Right lobe of liver (tissue), 6 donors: ENCODE measurements around the gene DUSP8. TPM values are rescaled to one million over a fixed set of nuclear protein-coding genes. Genes with fewer than 3 reads are reported as not detected.

ENCODE experiments used
- ATAC-seq, 4 donors: fragments of 200-7000 bp; cut with Tn5 transposase; one replicate each; pipeline ENCODE4 v1.9.1; 2020; ENCODE audit warnings: mild to moderate bottlenecking in 4 of 4, moderate library complexity in 4 of 4
- DNase-seq, 3 donors: peaks; one replicate each; pipeline ENCODE4 v3.0.0-alpha.2; 2020
- H3K27ac ChIP-seq, 3 donors: fragments of 200-600 bp; one replicate each; pipeline ENCODE4 v1.8.0; 2022
- H3K27me3 ChIP-seq, 2 donors: fragments of 200-600 bp; one replicate each; pipeline ENCODE4 v1.8.0; 2022
- H3K36me3 ChIP-seq, 4 donors: fragments of 200-600 bp; sonication (generic) in 1 of 4; one replicate each; pipeline versions ENCODE4 v1.5.1 to v1.8.0; 2017 to 2022; ENCODE audit warnings: control low read depth in 1 of 4
- H3K4me1 ChIP-seq, 4 donors: fragments of 200-600 bp; sonication (generic) in 1 of 4; one replicate each; pipeline versions ENCODE4 v1.5.1 to v1.8.0; 2017 to 2022; ENCODE audit warnings: control low read depth in 1 of 4
- H3K4me3 ChIP-seq, 3 donors: fragments of 200-600 bp; one replicate each; pipeline ENCODE4 v1.8.0; 2022
- H3K9me3 ChIP-seq, 4 donors: fragments of 200-600 bp; sonication (generic) in 1 of 4; one replicate each; pipeline versions ENCODE4 v1.5.1 to v1.8.0; 2017 to 2022; ENCODE audit warnings: control low read depth in 1 of 4
- POLR2A ChIP-seq: fragments of 450-650 bp; IDR thresholded peaks from one replicate; pipeline ENCODE4 v1.6.1; 2017; ENCODE audit warnings: antibody characterized with exemption, mild to moderate bottlenecking
- WGBS: methylation state at CpG from one replicate; pipeline ENCODE4 v1.1.6; 2018; ENCODE audit warnings: low coverage, low lambda C conversion rate; ENCODE audit not compliant: insufficient coverage; ENCODE audit errors: missing lambda C conversion rate; 5-methylcytosine and 5-hydroxymethylcytosine counted together
- intact Hi-C, 2 donors: fragments of 100-400 bp; cut with DNase I; formaldehyde crosslinking; loops; one replicate each; pipeline versions ENCODE4 v1.11.2 to v1.14.1; 2022
- total RNA-seq, 6 experiments: library from RNA; depleted of rRNA in 2 of 6; stranded (reverse); fragments of >200 nt in 2 of 6; fragmentation: NEBNext Ultra II Directional in 3 of 6; extraction: Animal tissue kit (Norgen Biotek cat#: 25700) in 3 of 6; gene quantifications; one replicate each; pipeline versions ENCODE4 v1.1.0 to v1.2.4, GENCODE V29; 2016 to 2023
- TF ChIP-seq, protein P1 (sequence below), 4 donors: fragments of 200-600 bp in 3 of 4; fragments of 450-650 bp in 1 of 4; IDR thresholded peaks; one replicate each; pipeline versions ENCODE4 v1.5.1 to v1.8.0; 2016 to 2022; ENCODE audit warnings: antibody characterized with exemption in 4 of 4, mild to moderate bottlenecking in 2 of 4
- donor health status: DM: no; HTN: yes; CAD: no.
- donor health status: DM: no; HTN: no; CAD: no.
- donor health status: DM: no; HTN: no; CAD: no.
- donor health status: DM: no; HTN: yes; CAD: no.
- donor health status: DM: no; HTN: yes; CAD: no.

The DUSP8 gene
- total RNA-seq, 6 experiments from 2014 or later: 0.22 to 13.7 (median 4.4) TPM

DNA sequence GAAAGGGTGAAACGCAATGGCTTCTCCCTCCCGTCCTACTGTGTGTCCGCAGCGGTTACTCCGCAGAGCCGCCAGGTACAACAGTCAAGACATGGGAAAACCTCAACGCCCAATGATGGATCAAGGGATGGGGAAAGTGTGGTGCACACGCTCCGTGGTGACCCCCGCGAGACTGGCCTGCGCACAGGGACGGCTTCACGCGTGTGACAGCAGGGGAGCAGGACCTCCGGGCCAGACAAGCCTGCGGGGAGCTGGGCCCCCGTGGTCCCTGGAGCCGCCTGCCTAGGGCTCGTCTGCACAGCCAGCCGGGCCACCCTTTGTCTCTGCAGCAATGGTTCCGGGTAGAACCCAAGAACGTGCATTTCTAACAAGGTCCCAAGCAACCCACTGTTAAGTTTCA, 53.8 kb downstream of the DUSP8 start:
- intact Hi-C loops: loop anchor here (5.0 kb wide), 2 partner anchors 311 to 316 kb away; no protein-coding TSS in a partner anchor
- no peak overlapping the region for H3K4me3 ChIP-seq
- H3K4me1 ChIP-seq: peaks cover 0 to 7% (median 0%) of the 10 kb centered on the region in 4 donors
- WGBS: 80% methylated on average over 1 of the region's 23 CpGs
- no peaks in the 10 kb centered on the region for H3K36me3 ChIP-seq
- no peaks in the 10 kb centered on the region for H3K27me3 ChIP-seq
- H3K27ac ChIP-seq: no peak overlapping the region
- no peak for TF ChIP-seq POLR2A
- TF ChIP-seq, protein P1, sequence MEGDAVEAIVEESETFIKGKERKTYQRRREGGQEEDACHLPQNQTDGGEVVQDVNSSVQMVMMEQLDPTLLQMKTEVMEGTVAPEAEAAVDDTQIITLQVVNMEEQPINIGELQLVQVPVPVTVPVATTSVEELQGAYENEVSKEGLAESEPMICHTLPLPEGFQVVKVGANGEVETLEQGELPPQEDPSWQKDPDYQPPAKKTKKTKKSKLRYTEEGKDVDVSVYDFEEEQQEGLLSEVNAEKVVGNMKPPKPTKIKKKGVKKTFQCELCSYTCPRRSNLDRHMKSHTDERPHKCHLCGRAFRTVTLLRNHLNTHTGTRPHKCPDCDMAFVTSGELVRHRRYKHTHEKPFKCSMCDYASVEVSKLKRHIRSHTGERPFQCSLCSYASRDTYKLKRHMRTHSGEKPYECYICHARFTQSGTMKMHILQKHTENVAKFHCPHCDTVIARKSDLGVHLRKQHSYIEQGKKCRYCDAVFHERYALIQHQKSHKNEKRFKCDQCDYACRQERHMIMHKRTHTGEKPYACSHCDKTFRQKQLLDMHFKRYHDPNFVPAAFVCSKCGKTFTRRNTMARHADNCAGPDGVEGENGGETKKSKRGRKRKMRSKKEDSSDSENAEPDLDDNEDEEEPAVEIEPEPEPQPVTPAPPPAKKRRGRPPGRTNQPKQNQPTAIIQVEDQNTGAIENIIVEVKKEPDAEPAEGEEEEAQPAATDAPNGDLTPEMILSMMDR (IDR thresholded peaks at IDR 0.05): no peak
- H3K9me3 ChIP-seq: no peaks in the 10 kb centered on the region
- DNase-seq: peak in 2 of 3 donors; percentile 7 to 18
- ATAC-seq: no peak

DNA sequence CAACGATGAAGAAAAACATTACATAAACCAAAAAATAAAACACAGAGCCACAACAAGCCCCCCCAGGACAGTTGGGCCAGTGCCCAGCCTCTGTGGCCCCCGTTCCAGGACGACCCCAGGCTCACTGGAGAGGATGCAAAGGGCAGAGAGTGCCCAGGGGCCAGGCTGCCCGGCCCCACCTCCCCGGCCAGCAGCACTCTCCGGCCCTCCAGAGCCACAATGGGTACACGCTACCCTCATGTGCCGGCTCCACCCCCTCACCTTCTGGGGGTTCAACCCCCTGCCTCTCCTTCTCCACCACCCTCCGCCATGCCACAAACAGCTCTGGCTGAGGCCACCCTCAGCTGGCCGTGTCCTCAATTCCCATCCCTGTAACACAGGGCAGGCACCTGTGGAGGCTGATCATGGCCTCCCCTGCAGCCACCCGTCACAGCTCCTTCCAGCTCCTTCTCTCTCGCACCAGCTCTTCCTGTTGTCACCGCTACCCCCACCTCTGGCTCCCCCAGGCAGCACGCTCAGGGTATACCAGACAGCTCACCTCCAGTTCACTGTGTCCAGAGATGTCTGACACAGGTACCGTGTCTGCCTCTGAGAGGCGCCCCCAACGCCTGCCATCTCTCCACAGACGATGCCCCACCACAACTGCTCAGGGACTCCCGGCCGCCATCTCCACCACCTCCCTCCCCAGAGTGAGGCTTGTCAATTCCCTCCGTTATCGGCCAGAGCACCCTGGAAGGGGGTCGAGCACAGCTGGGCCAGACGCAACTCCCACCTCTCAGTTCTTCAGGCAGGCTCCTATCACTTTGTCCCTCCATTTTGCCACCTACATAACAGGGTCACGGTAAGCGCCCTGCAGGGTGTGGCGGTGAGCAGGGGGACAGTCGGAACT, 54.7 kb downstream of the DUSP8 start:
- DNase-seq: peak in 2 of 3 donors; percentile 10 to 42
- Histone ChIP-seq H3K36me3 (no peaks in the 10 kb centered on the region), H3K4me3 (no peak overlapping the region), H3K27ac (no peak overlapping the region), H3K9me3 (no peaks in the 10 kb centered on the region), H3K4me1 (peaks cover 0 to 7% (median 0%) of the 10 kb centered on the region in 4 donors), H3K27me3 (no peaks in the 10 kb centered on the region)
- no peak for ATAC-seq
- 78% methylated on average over 12 of the region's 28 CpGs for WGBS
- TF ChIP-seq, protein P1 (IDR thresholded peaks at IDR 0.05): no peak
- TF ChIP-seq POLR2A: no peak
- intact Hi-C loops: loop anchor here (5.0 kb wide), 2 partner anchors 310 to 315 kb away; no protein-coding TSS in a partner anchor

- intact Hi-C loops: loop anchor here (5.0 kb wide), 2 partner anchors 309 to 314 kb away; no protein-coding TSS in a partner anchor
- Histone ChIP-seq H3K9me3 (no peaks in the 10 kb centered on the region), H3K36me3 (no peaks in the 10 kb centered on the region), H3K4me3 (no peak overlapping the region), H3K4me1 (peaks cover 0 to 7% (median 0%) of the 10 kb centered on the region in 4 donors), H3K27me3 (no peaks in the 10 kb centered on the region), H3K27ac (no peak overlapping the region)
- TF ChIP-seq, protein P1 (IDR thresholded peaks at IDR 0.05): no peak
- no peak for TF ChIP-seq POLR2A
- 80% methylated on average over 6 of the region's 19 CpGs for WGBS
- peak in 2 of 3 donors; percentile 5 to 34 for DNase-seq
- ATAC-seq: no peak
Measured at GRCh38 chr11:1516273-1517067, 55.6 kb downstream of the DUSP8 start.
